Glomerular visceral epithelial cell (primary cell): ENCODE data around the gene CSGALNACT2.
"Not testable (repeated sequence)": the region's sequence is repeated elsewhere in the genome, so short reads cannot be mapped to it uniquely, and the experiment has no call there.

Source experiments
- DNase-seq: peaks from one replicate; pipeline ENCODE4 v3.0.0-alpha.2; 2016; ENCODE audit errors: extremely low spot score

The CSGALNACT2 gene

DNA sequence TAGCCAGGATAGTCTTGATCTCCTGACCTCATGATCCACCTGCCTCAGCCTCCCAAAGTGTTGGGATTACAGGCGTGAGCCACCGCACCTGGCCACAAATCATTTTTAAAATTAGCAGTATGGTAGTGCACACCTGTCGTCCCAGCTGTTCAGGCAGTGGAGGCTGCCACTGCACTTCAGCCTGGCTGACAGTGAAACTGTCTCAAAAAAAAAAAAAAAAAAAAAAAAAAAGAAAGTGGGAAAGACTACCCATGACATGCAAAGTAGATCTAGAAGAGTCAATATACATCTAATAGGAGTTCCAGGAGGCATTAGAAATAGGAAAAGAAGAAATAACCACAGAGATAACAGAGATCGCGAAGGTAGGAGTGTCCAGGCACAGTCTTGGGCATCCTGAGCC is 3.2 kb downstream of the CSGALNACT2 start:
- no peak for DNase-seq

DNA sequence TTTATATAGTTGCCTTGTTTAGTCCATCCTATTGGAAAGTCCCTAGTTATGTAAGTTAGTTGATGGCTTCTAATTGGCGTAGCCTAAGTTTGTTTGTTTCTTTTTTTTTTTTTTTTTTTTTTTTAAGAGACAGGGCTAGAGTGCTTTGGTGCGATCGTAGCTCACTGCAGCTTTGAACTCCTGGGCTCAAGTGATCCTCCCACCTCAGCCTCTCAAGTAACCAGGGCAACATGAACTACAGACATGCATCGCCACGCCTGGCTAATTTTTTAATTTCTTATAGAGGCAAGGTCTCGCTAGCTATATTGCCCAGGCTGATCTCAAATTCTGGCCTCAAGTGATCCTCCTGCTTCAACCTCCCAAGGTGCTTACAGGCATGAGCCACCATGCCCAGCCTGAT is 7.1 kb downstream of the CSGALNACT2 start:
- DNase-seq: no peak

DNA sequence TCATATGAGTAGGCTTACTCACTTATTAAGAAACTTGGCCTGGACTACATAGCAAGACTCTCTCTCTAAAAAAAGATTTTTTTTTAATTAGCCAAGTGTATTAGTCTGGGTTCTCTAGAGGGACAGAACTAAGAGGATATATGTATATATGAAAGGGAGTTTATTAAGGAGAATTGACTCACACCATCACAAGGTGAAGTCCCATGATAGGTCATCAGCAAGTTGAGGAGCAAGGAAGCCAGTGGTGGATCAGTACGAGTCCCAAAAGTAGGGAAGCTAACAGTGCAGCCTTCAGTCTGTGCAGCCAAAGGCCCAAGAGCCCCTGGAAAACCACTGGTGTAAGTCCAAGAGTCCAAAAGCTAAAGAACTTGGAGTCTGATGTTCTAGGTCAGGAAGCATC is 7.7 kb downstream of the CSGALNACT2 start:
- not testable (repeated sequence) for DNase-seq

DNA sequence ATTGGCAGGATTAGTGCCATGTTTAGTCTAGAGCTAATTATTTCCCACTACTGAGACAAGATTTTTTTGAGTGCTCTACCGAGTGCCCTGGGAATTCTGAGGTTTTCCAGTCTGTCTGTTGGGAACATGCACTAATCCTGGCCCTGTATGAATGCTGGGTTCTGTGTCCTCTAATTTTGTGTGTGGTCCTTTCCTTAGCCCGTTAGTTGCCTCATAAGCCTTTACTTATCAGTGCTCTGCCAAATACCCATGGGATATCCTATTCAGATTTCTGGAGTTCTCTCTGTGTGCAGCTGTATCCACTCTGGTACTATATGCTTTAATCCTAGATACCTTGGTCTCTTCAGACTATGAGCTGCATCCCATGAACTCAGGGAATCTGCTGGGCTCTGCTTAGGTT is 13.1 kb downstream of the CSGALNACT2 start:
- DNase-seq: no peak

DNA sequence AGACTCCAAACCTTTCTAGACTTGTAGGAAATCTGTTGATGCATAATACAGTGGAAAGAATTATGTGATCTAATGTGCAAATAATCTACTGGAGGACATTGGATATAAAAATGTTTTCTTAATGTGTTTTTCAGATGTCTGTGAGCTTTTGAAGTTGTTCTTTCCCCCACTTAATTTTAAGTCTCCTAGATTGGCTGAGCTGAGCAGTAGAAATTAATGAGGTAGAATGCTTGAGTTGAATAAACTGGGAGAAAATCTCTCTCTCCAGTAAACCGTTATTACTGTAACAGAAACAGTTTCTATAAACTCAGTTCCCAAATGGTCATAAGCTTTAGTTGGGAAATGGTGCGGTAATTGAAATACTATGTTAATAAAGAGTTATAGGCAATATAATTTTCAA is 15.7 kb downstream of the CSGALNACT2 start:
- no peak for DNase-seq

DNA sequence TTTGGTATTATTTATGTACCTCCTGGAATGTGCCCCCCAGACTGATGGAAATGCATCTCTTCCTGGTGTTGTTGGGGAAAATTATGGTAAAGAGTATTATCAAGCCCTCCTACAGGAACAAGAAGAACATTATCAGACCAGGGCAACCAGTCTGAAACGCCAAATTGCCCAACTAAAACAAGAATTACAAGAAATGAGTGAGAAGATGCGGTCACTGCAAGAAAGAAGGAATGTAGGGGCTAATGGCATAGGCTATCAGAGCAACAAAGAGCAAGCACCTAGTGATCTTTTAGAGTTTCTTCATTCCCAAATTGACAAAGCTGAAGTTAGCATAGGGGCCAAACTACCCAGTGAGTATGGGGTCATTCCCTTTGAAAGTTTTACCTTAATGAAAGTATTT is 17.0 kb downstream of the CSGALNACT2 start:
- no peak for DNase-seq

DNA sequence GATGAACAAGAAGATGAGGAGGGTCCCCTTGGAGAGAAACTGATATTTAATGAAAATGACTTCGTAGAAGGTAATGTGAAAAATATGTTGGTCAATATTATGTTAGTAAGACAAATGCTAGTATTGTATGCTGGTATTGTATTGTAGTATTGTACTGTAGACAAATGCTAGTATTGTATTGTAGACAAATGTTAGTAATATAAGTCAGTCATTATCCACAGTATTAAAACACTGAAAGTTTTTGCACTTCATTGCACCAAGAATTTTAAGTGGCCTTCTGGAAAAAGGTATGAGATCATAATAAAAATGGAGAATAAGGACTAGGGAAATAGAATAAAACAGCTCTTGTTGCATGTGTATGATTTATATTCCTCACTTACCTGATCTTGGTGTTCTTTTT is 17.5 kb downstream of the CSGALNACT2 start:
- no peak for DNase-seq

DNA sequence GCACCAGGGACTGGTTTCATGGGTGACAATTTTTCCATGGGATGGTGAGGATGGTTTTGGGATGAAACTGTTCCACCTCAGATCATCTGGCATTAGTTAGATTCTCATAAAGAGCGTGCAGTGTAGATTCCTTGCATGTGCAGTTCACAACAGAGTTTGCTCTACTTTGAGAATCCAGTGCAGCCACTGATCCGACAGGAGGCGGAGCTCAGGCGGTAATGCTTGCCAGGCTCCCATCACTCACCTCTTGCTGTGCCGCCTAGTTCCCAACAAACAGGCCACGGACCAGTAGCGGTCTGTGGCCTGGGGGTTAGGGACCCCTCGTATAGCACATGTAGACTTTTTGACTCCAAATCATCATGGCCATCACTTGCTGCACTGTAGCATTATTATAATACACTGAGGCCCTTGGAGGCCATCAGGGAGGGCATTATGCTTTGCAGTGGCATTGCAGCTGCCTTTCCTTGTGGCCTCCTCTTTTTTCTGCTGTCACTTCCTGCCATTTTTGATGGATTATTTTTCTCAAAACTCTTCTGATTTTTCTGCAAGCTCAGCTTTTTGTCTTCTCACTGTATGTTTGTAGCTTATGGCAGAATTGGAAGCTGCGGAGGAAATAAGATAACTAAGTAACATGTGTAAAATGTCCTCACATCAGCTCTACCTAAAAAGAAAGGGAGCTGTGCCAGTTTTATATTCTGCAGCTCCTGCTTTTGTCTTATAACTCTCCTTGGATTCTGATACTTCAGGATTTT is 18.5 kb downstream of the CSGALNACT2 start:
- DNase-seq: no peak

DNA sequence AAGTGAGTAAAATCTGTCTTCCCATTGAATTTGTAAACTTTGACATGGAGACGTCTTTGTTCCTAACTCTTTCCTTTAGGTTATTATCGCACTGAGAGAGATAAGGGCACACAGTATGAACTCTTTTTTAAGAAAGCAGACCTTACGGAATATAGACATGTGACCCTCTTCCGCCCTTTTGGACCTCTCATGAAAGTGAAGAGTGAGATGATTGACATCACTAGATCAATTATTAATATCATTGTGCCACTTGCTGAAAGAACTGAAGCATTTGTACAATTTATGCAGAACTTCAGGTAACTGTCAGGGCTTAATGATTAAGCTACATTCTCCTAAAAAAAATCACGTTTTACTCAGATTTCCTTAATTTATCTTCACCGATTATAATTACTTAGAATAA is 20.4 kb downstream of the CSGALNACT2 start:
- DNase-seq: no peak

DNA sequence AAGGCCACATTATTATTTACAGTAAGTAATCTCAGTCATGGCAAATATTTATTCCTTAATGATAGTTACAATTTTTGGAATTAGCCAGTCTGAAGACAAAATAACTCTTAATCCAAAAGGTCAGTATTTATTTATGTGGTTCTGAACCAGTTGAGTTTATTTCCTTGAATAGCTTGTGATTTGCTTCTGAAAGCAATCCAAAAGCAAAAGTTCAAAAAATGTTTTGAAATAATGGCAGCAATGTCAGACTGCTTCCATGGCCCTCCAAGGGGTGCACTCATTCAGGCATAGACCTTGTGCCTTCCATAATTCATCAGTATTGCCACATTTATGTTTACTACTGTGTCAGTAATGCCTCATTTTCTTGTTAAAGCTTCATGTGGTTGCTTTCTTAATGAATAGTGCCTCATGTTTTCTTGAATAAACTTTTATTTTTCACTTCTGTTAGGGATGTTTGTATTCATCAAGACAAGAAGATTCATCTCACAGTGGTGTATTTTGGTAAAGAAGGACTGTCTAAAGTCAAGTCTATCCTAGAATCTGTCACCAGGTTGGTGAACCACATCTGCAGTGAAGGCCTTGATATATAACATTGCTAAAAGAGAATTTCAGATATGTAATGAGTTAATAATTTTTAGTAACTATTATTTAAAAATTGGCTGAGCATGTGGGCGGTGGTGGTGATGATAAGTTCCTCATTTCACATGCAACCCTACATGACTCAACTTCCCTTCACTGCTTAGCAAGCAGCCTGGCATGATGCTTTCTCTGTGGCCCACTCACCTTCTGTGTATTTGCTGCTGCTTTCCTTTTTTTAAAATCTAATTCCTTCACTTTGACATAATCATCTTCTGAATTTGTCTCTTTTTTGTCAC is 22.0 kb downstream of the CSGALNACT2 start:
- peak; percentile 9 for DNase-seq

DNA sequence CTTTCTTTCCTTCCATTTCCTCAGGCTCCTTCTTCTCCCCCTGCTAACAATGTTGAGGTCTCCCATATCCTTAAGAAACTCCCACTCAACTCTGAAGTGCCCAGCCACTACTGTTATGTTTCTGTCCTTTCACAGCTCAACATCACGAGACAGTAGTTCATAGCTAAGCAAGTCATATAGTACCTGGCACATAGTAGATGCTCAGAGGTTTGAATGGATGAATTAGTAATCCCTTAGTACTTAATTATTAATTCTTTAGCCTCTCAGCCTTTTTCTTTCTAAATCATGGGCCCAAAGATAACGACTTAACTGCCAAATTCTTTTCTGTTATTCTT is 22.6 kb downstream of the CSGALNACT2 start:
- no peak for DNase-seq

DNA sequence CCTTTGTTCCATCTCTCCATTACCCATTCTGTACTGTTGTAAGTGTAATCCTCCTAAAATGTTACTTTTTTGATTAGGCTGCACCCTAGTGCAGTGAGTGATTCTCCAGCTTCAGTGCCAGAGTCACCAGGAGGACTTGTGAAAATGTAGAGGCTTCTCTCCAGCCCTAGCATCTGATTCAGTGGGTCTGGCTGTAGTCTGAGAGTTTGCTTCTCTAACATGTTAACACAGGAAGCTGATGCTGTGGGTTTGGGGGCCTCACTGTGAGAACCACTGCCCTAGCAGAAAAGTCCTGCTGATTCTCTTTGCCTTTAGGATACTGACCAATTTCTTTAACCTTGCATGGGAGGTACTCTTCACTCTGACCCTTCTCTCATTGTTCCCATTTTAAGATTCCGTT is 24.4 kb downstream of the CSGALNACT2 start:
- no peak for DNase-seq

DNA sequence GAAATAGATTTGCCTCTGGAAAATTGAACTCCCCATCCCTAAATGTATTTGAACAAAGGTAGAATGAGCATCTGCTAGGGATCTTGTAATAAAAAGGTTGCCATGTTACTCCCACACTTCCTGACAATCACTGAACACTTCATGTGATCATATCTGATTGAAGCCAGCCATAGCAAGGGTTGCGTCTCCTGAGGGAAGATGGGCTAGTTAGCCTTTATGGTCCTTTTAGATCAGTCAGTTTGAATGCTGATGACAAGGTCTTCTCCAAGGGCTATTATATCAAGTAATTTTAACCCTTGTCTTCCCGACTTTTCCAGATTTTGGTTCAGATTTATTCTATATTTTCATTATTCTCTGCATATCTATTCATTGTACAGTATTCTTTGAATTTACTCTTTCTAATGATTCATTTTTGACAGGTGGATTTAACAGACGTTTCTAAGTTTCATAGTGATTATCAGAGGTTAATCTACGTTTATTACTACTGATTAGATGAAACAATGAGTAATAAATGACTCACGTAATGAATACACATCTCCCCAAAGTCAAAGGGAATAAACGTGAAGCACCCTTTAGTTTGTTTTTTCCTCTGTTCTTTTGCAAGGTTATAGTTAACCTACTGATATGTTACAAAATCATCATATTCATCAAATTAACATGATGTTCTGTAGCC is 28.1 kb downstream of the CSGALNACT2 start:
- DNase-seq: no peak

DNA sequence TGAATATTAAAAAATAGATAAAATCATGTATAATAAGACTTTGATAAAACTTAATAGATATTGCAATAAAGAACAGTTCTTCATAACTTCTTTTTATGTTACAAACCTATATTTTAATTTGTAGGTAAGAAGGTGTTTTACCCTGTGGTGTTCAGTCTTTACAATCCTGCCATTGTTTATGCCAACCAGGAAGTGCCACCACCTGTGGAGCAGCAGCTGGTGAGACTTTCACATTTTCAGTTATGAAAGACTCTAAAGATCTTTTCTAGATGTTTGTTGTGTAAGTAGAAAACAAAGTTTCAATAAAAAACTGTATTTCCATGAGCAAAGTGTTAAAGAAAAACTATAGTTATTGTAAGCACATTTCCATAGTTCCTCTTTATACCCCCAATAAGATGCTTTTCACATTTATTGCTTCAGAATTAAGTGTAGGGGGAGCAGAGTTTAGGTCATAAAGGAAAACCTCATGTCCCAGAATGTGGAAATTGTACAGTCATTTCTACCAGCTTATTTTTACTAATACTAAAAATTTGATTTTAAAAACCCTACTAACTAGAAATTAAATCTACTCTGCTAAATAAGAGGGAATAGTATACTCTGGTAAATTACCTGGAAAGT is 28.7 kb downstream of the CSGALNACT2 start:
- DNase-seq: no peak

DNA sequence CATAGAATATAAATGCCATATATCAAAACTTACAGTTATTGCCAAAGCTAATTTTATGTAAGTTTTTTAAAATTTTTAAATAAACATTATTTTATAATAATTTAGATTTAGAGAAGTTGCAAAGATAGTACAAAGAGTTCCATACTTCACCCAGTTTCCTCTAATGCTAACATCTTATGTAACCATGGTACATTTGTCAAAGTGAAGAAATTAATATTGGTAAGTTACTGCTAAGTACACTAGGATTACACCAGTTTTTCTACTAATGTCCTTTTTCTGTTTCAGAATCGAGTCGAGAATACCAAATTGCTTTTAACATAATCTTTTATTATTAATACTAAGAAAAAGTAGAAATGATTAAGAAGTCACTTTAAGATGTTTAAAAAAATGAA is 29.2 kb downstream of the CSGALNACT2 start:
- DNase-seq: no peak

DNA sequence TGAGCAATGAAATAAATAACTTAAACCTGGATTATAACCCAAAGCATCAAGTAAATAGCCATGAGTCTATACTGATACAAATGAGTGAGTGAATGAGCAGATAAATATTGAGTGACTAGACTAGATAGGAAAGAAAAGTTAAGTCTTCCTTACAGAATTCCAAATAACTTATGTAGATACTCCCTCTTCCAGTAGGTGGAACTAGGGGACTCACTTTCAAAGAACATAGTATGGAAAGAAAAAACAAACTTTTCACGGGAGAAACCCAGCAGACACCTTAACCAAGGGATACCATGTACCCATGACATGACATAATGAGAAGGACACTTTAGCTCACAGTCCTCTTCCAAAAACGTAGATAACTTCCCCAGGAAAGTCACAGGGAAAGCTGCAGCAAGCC is 32.2 kb downstream of the CSGALNACT2 start:
- no peak for DNase-seq

DNA sequence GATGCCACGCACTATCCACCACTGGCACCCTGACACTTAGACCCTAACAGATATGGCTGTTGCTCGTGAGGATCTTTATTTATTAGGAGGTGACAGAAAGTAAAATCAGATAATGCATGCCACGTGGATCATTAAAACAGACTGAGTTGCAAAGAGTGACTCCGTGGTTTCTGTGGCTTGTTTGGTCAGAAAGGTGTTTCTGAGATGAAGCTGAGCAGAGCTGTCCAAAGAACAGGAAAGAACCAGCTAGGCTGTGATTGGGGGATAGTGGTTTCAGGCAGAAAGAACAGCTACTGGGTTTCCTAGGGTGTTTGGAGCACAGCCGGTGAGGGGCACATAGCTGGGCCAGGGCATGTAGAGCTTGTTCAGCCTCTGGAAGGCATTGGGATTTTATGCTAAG is 34.4 kb downstream of the CSGALNACT2 start:
- no peak for DNase-seq

DNA sequence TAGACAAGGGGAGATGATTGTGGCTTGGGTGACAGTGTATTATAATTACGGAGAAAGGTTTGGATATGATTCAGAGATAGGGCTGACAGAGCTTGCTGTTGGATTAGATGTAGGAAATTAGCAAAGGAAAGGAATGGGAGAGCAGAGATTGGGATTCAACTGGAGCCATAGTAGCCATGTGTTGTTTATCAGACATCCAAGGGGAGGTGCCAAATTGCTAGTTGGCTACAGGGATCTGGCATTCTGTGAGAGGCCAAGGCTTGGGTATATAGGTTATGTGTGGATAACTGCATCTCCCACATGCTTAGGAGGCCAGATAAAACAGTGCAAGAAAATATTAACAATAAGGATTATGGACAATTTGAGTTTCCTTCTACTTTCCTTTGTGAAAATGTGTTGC is 34.9 kb downstream of the CSGALNACT2 start:
- DNase-seq: no peak

DNA sequence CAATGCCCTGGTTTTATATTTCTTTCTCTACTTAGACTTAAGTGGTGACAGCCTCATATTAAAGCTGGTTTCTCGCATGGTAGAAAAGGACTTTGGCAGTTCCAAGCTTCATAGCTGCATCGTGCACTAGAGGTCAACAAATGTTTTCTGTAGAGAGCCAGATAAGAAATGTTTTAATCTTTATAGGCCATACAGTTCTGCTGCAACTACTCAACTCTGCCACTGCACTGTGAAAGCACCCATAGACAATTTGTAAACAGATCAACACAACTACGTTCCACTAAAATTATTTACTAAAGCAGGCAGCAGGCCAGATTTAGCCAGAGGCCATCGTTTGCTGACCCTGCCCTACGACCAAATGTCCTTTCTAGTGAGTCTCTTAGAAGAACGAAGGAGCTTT is 36.7 kb downstream of the CSGALNACT2 start:
- no peak for DNase-seq

DNA sequence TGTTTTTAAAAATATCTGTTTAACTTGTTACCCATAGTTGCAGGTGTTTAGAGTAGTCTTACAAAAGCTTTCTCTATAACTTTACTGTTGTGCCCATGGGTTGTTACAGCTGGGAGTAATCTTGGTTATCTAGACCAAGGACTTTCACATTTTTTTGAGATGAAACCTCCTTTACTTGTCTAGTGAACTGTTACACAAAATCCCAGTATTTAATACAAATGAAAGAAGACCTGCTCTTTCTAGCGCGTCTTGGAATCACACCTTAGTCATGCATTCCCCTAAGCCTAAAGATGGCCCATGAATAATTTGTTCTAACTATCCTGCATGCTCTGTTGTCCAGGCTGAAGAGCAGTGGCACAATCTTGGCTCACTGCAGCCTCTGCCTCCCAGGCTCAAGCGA is 38.0 kb downstream of the CSGALNACT2 start:
- no peak for DNase-seq

DNA sequence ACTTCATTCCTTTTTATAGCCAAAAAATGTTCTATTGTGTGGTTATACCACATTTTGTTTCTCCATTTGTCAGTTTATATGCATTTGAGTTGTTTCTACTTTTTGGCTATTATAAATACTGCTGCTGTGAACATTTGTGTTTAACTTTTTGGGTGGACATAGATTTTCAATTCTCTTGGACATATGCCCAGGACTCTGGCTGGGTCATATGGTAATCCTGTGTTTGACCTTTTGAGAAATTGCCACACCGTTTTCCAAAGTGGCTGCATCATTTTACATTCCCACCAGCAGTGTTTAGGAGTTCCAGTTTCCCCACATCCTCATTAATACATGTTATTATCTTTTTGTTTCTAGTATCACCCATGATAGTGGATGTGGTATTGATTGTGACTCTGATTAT is 39.4 kb downstream of the CSGALNACT2 start:
- no peak for DNase-seq

DNA sequence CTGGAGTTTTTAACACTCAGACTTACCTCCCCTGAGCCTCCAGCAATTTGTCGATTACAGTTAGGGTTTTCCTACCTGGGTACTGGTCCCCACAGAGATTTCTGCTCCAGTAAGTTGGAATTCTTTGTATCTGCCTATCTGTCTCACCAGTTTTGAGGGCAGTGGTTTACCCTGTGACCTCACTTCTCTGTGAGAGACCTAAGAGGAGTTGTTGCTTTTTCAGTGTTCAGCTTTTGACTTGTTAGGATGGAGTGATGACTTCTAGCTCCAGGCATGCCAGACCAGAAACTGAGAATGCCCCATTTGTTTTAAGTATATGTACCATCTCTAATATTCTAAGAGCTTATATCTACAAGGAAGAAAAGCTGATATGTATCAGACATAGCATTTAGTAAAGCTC is 42.9 kb downstream of the CSGALNACT2 start:
- DNase-seq: no peak
